HepG2 (cell line): ENCODE measurements around the gene XPNPEP2. TPM values are rescaled to one million over a fixed set of nuclear protein-coding genes. Genes with fewer than 3 reads are reported as not detected.

Experiments
- ATAC-seq: fragments of 200-7000 bp; cut with Tn5 transposase; 3 replicates; pipeline ENCODE4 v1.9.1; 2020; ENCODE audit warnings: mild to moderate bottlenecking, moderate library complexity
- BruUV-seq: library from RNA; stranded (reverse); fragments of 400-500 nt; replicated peaks from 2 replicates; lab custom pipeline; 2021; lab: Mats Ljungman, UMichigan
- CTCF ChIA-PET: fragments of 300-600 bp; formaldehyde crosslinking; extraction: SDS; loops from one replicate; lab custom pipeline; 2021; ENCODE audit warnings: low total read pairs, inconsistent platforms, low intra/inter-chr PET ratio; lab: Yijun Ruan, JAX
- POLR2A ChIA-PET: fragments of 350-600 bp; sonication (Branson Sonifier 250); formaldehyde crosslinking; loops from one replicate; lab custom pipeline; 2020; ENCODE audit warnings: antibody characterized with exemption, inconsistent platforms; lab: Yijun Ruan, JAX
- DNase-seq: peaks from one replicate; pipeline ENCODE4 v3.0.0-alpha.2; 2015; ENCODE audit warnings: low spot score
- FAIRE-seq: peaks from 3 replicates; lab custom pipeline; 2011; peaks lifted over from hg19 to GRCh38; lab: Jason Lieb, UNC
- H2AFZ ChIP-seq: one replicate; pipeline ENCODE4 v1.6.1; 2011; ENCODE audit warnings: low read length, inconsistent platforms
- H3K27ac ChIP-seq: fragments of 300-600 bp; 3 replicates; pipeline ENCODE4 v1.8.0; 2011; ENCODE audit warnings: mixed run types, mild to moderate bottlenecking, mixed read lengths, low read length, inconsistent platforms; ENCODE audit not compliant: insufficient read depth; ENCODE audit errors: extremely low read length
- H3K27me3 ChIP-seq, 2 experiments: fragments of 200-600 bp in 1 of 2; 2 replicates in 1 of 2; 3 replicates in 1 of 2; pipeline versions ENCODE4 v1.6.0 to v1.8.0; 2011; ENCODE audit warnings: low read length in 2 of 2, mild to moderate bottlenecking in 2 of 2, moderate library complexity in 2 of 2, inconsistent platforms in 1 of 2; ENCODE audit not compliant: insufficient read depth in 2 of 2, control insufficient read depth in 1 of 2
- H3K36me3 ChIP-seq, 2 experiments: fragments of 200-600 bp in 1 of 2; replicated peaks in 1 of 2; 2 replicates in 1 of 2; 3 replicates in 1 of 2; pipeline versions ENCODE4 v1.5.1 to v1.8.0; 2011; ENCODE audit warnings: low read length in 2 of 2, inconsistent platforms in 1 of 2; ENCODE audit not compliant: insufficient read depth in 2 of 2, control insufficient read depth in 1 of 2
- H3K4me1 ChIP-seq: 2 replicates; pipeline ENCODE4 v1.5.1; 2012; ENCODE audit warnings: low read length, inconsistent platforms; ENCODE audit not compliant: insufficient read depth
- H3K4me2 ChIP-seq: 2 replicates; pipeline ENCODE4 v1.6.0; 2011; ENCODE audit warnings: low read depth, low read length, inconsistent platforms
- H3K4me3 ChIP-seq, 3 experiments: fragments of 200-600 bp in 1 of 3; sonication (generic), shearing (Covaris generic) in 1 of 3; replicated peaks in 1 of 3; 2 replicates each; pipeline ENCODE4 v1.5.1; 2011 to 2016; ENCODE audit warnings: low read length in 3 of 3, inconsistent platforms in 2 of 3, low read depth in 2 of 3, mild to moderate bottlenecking in 2 of 3, control low read depth in 1 of 3, mixed read lengths in 1 of 3; ENCODE audit not compliant: insufficient read depth in 1 of 3
- H3K79me2 ChIP-seq: one replicate; pipeline ENCODE4 v1.6.1; 2011; ENCODE audit warnings: low read length, inconsistent platforms; ENCODE audit not compliant: insufficient read depth
- H3K9ac ChIP-seq: 2 replicates; pipeline ENCODE4 v1.6.0; 2011; ENCODE audit warnings: mild to moderate bottlenecking, low read depth, low read length, inconsistent platforms; ENCODE audit not compliant: insufficient read depth
- H3K9me3 ChIP-seq: 2 replicates; pipeline ENCODE4 v1.5.1; 2012; ENCODE audit warnings: mild to moderate bottlenecking, low read length
- H4K20me1 ChIP-seq: 2 replicates; pipeline ENCODE4 v1.6.0; 2011; ENCODE audit warnings: inconsistent platforms, mild to moderate bottlenecking, low read length, moderate library complexity; ENCODE audit not compliant: insufficient read depth
- ELF3 ChIP-seq: IDR thresholded peaks from 2 replicates; pipeline ENCODE4 v1.6.1; 2016; ENCODE audit warnings: missing genetic modification reagents, missing compliant biosample characterization
- GABPA ChIP-seq, 2 experiments: IDR thresholded peaks; 2 replicates each; pipeline ENCODE4 v1.6.1; 2011 to 2016; ENCODE audit warnings: low read depth in 2 of 2, low read length in 1 of 2, missing biosample characterization in 1 of 2, missing genetic modification characterization in 1 of 2
- GATA4 ChIP-seq: sonication (generic); IDR thresholded peaks from 2 replicates; pipeline ENCODE4 v1.6.1; 2016; ENCODE audit warnings: antibody characterized with exemption, low read depth, borderline replicate concordance
- NR2F2 ChIP-seq: IDR thresholded peaks from 2 replicates; pipeline ENCODE4 v1.6.1; 2012; ENCODE audit warnings: low read depth, inconsistent platforms, borderline replicate concordance
- PRPF4 ChIP-seq: fragments of 200-400 bp; formaldehyde crosslinking; IDR thresholded peaks from 2 replicates; pipeline ENCODE4 v1.6.1; 2016; ENCODE audit warnings: low read length, low read depth; ENCODE audit not compliant: poor library complexity, severe bottlenecking
- SAP130 ChIP-seq: IDR thresholded peaks from 2 replicates; pipeline ENCODE4 v1.6.1; 2016; ENCODE audit warnings: low read depth
- SNAPC4 ChIP-seq: sonication (generic); formaldehyde crosslinking; IDR thresholded peaks from 2 replicates; pipeline ENCODE4 v1.4.0; 2020; ENCODE audit warnings: mild to moderate bottlenecking, missing genetic modification reagents
- SPEN ChIP-seq: sonication (generic); formaldehyde crosslinking; IDR thresholded peaks from 2 replicates; pipeline ENCODE4 v1.5.1; 2020; ENCODE audit warnings: low read depth, mild to moderate bottlenecking, missing genetic modification reagents
- SUZ12 ChIP-seq: fragments of 150-350 bp; IDR thresholded peaks from 2 replicates; pipeline ENCODE4 v1.6.1; 2014; ENCODE audit warnings: low read depth, low read length
- ZNF12 ChIP-seq: sonication (generic); formaldehyde crosslinking; IDR thresholded peaks from 2 replicates; pipeline ENCODE4 v1.5.0; 2020; ENCODE audit warnings: missing genetic modification reagents
- ZNF747 ChIP-seq: sonication (generic); formaldehyde crosslinking; IDR thresholded peaks from 2 replicates; pipeline ENCODE4 v1.8.1; 2023; ENCODE audit warnings: missing genetic modification reagents, mild to moderate bottlenecking, borderline replicate concordance
- WGBS: methylation state at CpG from one replicate; pipeline ENCODE4 v1.1.6; 2017; ENCODE audit warnings: low lambda C conversion rate; 5-methylcytosine and 5-hydroxymethylcytosine counted together
- in situ Hi-C: cut with HindIII; loops from 2 replicates; pipeline ENCODE4 v1.10.0; 2017; ENCODE audit warnings: low pct_unique_long_range_greater_than_20kb; ENCODE audit not compliant: extremely low pct_ligation_motif_present
- intact Hi-C: fragments of 100-400 bp; cut with micrococcal nuclease; formaldehyde crosslinking; loops from one replicate; pipeline ENCODE4 v1.10.0; 2022; ENCODE audit not compliant: unreplicated experiment
- polyA plus RNA-seq, 8 experiments: library from polyadenylated mRNA; depleted of rRNA in 3 of 8; stranded (reverse) in 7 of 8; unstranded in 1 of 8; fragments of >200 nt; fragmentation: Illumina TruSeq in 4 of 8; extraction: Trizol in 4 of 8; gene quantifications; 2 replicates each; pipeline versions ENCODE4 v1.2.1 to v1.2.3, GENCODE V29; 2011 to 2016; ENCODE audit warnings: low read depth in 4 of 8, missing spikeins in 1 of 8, mixed read lengths in 1 of 8; ENCODE audit not compliant: insufficient read depth in 1 of 8
- total RNA-seq, 5 experiments: library from RNA; depleted of rRNA; stranded (reverse); fragments of >200 nt; fragmentation: Illumina TruSeq; extraction: Trizol; gene quantifications; 2 replicates each; pipeline ENCODE4 v1.2.3, GENCODE V29; 2016; ENCODE audit warnings: low read depth in 1 of 5

XPNPEP2 gene
- total and polyA plus RNA-seq, 2 of the 13 experiments (the other 11 are each of a cell fraction or from before 2014, with no cell fraction given) = 1.1 to 1.8 TPM

- H3K27ac ChIP-seq = no peak overlapping the region
- H3K9ac ChIP-seq = no peak overlapping the region
- DNase-seq (no peak), ATAC-seq (no peak), FAIRE-seq (no peak)
- H3K36me3 ChIP-seq = no peaks in the 10 kb centered on the region
- no peaks in the 10 kb centered on the region for H3K9me3 ChIP-seq
- H3K27me3 ChIP-seq = no peaks in the 10 kb centered on the region
- no peak overlapping the region for H3K4me2 ChIP-seq
- no peak overlapping the region for H3K4me3 ChIP-seq
- H3K4me1 ChIP-seq = peaks cover 42% of the 10 kb centered on the region
- intact Hi-C loops (no loop called here), in situ Hi-C loops (no loop called here)
- no peak overlapping the region for H2AFZ ChIP-seq
- CTCF ChIA-PET = no interaction called here
- WGBS = 76% methylated on average over 4 of the region's 6 CpGs
- POLR2A ChIA-PET = no interaction called here
- H4K20me1 ChIP-seq = no peaks in the 10 kb centered on the region
- no peaks in the 10 kb centered on the region for H3K79me2 ChIP-seq
- no TSS peak for BruUV-seq
- no peak for TF ChIP-seq SAP130 (CRISPR knock-in tag)
- TF ChIP-seq GATA4 = no peak
- no peak for TF ChIP-seq ZNF747
- no peak for TF ChIP-seq ZNF12
- TF ChIP-seq ELF3 (CRISPR knock-in tag) = no peak
- no peak for TF ChIP-seq SUZ12
- no peak for TF ChIP-seq PRPF4
- TF ChIP-seq SNAPC4 (CRISPR knock-in tag) = no peak
- TF ChIP-seq NR2F2 = no peak
- no peak for TF ChIP-seq SPEN (CRISPR knock-in tag)
- no peak for TF ChIP-seq GABPA (IDR thresholded peaks at IDR 0.05; ENCODE audit: low read depth, low read length)
- TF ChIP-seq GABPA (CRISPR knock-in tag; IDR thresholded peaks at IDR 0.05; ENCODE audit: low read depth) = no peak
These were observed 43.2 kb upstream of the XPNPEP2 start for GRCh38 chrX:129695535-129695934.
